Glomerular endothelial cell (primary cell): Measurements from ENCODE around the gene CPEB3. TPM values are rescaled to one million over a fixed set of nuclear protein-coding genes. Genes with fewer than 3 reads are reported as not detected.
A peak's percentile ranks its signal among the peaks of the same experiment; 100 is the strongest.

Experiments
- DNase-seq: peaks from one replicate; pipeline ENCODE4 v3.0.0-alpha.2; 2011; ENCODE audit warnings: low read depth, low spot score; ENCODE audit errors: extremely low read depth
- total RNA-seq: library from RNA; depleted of rRNA; stranded (reverse); fragments of >200 nt; gene quantifications from 2 replicates; pipeline ENCODE4 v1.2.3, GENCODE V29; 2015

Gene CPEB3
- total RNA-seq, 1 donor from 2014 or later = 1.6 TPM

DNA sequence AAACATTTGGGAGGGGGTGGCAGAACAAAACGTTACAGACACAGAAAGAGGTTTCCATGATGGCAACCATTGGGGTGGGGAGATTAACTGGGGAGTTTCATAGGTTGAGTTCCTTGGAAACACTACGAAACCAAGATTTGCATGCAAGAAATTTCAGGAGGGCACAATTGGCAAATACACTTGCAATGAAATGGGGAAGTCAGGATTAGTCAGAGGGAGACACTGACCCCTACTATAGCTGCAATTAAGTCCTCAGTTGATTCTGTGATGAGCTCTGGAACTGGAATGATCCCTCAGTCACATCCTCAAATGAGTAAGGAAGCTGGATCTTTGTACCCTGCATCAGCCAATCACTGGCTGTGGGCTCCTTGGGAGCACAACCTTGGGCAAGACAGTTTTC lies 22.1 kb downstream of the CPEB3 start:
- no peak for DNase-seq

DNA sequence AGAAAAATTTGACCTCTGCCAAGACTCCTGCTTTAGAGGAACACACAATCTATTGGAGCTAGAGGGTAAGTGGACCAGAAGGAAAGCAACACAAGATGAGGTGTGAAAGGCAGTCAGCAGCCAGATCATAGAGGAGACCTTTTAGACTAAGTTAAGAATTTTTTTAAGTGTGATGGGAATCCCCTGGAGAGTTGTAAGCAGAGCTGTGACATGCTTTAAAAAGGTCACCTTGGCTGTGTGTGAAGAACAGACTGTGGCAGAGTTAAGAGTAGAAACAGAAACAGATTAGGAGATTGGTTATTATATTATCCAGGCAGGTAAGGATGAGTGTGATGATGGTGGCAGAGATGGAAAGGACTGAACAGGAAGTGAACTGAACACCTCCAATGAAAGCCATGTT lies 23.5 kb downstream of the CPEB3 start:
- DNase-seq = no peak

DNA sequence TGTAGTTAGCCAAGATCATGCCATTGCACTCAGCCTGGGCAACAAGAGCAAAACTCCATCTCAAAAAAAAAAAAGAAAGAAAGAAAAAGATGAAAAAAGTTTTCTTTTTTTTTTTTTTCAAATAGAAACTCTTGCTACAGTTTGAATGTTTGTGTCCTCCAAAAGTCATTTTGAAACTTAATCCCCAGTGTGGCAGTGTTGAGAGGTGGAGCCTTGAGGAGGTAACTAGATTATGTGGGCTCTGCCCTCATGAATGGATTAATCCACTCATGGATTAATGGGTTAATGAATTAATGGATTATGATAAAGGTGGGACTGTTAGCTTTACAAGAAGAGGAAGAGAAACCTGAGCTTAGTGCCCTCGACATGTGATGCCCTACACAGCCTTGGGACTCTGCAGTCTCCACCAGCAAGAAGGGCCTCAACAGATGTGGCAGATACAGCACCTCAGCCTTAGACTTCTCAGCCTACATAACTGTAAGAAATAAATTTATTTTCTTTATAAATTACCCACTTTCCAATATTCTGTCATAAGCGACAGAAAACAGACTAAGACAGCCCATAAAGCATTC lies 25.1 kb downstream of the CPEB3 start:
- DNase-seq = no peak

DNA sequence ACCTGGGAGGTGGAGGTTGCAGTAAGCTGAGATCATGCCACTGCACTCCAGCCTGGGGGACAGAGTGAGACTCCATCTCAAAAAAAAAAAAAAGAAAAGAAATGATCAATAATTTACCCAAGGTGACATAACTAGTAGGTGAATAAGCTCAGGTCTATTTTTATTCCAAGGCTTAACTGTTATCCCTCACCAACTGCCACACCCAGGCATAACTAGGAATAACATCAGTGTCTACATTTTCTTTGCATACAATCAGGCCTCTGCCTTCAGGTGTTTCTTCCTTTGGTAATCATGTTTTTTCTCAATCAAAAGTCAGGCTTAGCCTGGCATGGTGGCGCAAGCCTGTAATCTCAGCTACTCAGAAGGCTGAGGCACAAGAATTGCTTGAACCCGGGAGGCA lies 26.6 kb downstream of the CPEB3 start:
- no peak for DNase-seq

DNA sequence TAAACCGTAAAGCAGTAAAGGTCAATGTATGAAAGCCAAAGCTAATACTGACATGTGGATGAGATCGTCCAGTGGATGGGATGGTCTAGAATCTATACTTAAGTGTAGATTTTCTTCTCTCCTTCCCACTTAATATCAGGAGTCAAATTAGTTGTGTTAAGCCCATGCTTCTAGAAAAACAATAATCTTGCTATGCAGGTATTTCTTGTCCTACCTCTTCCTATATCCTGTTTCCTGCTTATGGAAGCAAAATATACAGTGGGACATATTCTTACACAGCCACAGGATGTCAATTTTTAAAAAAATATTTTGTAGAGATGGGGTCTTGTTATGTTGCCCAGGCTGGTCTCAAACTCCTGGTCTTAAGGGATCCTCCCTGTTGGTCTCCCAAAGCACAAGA lies 27.5 kb downstream of the CPEB3 start:
- no peak for DNase-seq

DNA sequence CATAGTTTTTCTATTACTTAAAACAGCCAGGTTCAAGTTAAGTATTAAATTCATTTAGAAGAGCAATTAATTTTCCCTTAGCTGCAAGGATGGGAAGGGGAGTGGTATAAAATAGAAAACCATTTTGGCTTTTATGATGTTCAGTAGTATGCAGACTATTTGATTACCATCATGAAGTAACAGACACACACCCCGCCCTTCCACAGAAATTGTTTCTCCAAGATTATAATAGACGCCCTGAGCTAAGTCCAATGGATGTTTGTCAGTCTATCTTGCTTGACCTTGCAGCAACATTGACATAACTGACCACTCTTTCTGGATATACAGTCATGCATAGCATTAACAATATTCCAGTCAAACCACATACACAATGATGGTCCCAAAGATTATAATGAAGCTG lies 42.3 kb downstream of the CPEB3 start:
- no peak for DNase-seq

DNA sequence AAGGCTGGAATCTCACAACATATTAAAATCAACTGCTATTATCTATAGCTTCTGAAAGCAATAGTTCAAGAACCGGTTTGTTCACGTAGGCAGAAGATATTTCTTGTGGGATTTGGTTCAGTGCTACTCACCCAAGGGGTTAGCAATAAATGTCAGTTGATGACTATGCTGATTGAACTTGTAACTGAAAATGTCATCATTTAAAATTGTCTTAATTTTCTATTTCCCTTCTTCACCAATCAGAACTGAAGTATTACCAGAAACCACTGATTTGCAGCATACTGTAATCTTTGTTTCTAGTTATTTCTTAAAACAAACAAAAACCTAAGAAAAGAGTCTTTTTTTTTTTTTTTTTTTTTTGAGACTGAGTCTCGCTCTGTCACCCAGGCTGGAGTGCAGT lies 46.1 kb downstream of the CPEB3 start:
- no peak for DNase-seq

DNA sequence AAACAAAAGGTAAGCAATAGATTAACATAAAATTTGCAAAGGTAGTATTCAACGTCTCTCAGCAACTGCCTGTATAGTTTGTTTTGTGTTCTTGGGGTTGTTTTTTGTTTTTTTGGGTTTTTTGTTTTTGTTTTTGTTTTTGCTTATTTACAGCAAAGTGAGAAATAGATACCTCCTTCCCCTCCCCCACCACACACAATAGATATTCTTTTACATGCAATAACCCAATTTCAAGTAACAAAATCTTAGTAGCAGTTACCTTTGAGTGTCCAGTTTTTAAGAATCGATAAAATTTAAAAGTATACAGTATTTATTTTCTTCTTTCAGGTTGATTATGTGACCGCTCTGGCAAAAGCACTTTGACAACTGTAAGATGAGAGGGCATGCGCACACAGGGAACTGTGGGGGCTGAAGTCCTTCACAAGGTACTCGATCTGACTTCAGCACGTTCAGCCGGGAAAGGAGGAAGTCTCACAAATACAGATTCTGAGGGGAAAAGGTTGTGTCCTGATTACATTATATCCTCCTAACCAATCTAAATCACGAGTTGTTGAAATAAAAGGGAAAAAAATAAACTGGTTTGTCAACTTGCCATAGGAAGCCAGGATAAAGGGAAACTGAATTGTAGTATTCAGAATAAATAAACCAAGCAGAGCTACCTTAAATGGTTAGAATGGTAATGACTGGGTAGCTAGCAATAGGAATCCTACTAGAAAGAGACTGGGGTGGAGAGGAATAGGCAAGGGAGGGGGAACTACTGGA lies 47.8 kb downstream of the CPEB3 start:
- DNase-seq = peak; percentile 29

DNA sequence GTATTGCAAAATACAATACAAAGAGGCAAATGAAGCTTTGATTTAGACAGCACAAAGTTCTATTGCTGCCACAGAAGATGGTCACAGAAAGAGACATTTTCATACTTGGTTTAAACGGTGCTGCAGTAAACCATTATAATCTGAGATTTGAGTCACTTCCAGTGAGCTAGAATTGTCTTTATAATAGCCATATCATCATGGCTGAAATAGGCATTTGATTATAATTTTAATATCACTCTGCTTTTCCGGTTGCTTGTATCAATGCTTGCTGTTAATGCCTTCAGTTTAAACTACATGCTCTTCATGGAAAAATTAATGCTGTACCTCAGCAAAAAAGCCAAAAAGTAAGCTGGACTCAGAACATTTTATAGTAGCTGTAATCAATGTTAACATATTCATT lies 48.5 kb downstream of the CPEB3 start:
- DNase-seq = no peak

DNA sequence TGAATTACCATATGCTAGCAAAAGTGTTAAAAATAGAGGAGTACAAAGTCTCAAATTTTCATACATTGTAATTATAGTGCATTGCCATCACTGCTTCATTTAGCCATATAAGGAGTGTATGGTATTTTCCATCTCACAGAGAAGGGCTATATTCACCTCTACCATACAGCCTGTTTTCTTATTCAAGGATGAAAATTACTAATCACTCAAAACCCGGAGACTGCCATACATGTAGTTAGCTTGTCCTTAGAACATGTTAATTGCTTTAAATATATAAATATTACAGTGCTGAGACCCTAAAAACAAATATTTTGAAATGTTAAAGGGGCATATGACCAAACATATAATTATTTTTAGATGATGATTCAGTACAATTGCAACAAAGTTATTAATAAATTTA lies 49.4 kb downstream of the CPEB3 start:
- no peak for DNase-seq

DNA sequence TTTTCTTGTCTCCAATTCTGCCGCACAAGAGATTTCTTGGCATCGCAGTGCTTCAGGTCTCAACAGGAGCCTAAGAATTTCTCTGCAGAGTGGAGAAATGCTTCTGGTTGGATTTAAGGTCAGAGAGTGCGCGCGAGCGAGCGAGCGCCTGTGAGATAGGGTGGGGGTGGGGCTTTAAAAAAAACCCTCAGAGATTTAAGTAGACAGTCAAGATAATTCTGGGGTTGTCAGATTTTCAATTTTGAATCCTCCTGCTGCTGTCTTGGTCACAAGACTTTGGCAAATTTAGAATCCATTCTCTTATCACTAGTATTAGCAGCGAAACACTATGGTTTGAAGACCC lies 49.7 kb downstream of the CPEB3 start:
- DNase-seq = no peak

DNA sequence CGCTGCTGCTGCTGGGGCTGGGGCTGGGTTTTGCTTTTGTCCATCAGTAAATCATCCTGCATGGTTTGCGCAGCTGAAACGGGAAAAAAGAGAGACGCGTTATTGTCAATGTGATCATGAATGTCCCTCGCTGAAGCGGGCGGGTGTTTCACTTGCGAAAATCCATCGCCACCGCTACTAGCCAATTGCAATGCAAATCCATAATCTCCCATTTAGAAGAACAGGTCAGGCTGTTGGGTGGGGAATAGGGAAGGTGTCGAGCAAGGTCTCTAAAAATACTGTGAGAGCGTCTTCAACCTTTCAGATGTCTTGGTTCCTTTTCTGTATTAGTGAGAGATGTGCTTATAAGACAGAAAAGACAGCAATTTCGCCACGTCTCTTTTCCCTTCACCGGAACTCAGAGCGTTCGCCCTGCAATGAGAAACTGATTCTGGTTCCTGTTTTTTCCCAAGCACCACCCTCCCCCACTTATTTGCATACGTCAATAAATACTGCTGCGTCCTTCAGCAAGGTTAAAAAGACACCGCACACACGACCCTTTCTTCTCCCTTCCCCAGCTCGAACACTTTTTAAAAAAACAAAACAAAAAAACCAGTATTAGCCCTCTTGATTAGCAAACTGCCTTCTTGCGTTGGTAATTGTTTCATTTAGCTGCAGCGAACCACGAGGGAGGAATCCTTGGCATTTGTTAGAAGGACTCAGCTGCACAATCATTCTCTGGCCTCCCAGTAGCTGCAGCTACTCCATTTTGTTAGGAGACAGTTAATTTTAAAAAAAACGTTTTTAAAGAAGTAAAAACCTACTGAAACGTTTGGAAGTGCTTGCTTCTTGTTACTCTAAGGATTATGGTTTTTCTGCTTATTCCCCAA lies 50.4 kb downstream of the CPEB3 start:
- DNase-seq = peak; percentile 29

DNA sequence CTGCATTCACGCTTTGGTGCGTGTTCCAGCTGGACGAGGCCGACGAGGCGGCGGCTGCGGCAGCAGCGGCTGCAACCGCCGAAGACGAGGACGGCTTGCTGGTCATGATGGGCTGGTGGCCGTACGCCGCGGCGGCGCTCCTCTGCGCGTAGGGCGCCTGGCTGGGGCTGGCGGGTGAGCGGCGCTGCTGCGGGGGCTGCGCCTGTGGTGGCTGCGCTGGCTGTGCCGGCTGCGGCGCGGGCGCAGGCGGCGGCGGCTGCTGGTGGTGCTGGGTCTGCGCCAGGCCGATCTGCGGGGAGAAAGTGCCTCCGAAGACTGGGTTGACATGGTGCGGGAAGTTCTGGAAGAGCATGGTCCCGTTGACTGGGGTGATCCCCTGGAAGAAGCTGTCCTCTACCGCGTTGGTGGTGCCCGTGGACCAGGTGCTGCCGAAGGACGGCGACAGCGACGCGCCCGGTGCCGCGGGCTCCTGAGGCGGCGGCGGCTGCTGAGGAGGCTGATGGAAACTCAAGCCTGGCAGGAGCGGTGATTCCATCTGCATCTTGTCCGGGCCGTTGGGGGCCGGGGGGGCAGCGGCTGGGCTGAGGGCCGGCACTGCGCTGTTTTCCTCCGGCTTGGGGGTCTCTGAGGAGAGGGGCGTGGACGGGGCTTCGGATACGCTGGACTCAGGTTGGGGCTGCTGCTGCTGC lies 51.1 kb downstream of the CPEB3 start:
- DNase-seq = no peak

DNA sequence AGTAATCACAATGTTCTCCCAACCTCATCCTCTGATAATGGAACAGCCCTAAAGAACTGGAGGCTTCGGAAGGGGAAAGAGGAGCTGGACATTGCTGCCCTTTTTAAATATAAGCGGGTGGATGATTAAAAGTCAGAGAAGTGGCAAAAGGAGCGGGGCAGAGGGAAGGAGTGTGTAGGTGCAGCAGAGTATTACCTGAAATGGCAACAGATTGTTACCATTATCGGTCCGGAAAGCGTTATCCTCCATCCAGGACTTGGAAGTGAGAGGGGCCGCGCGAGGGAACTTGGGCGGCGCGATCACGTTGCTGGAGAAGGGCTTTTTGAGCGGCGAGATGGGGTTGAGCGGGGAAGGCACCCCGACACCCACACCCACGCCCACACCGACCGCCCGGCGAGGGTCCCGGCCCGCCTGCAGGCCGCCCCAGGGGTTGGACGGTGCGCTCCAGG lies 51.7 kb downstream of the CPEB3 start:
- no peak for DNase-seq

DNA sequence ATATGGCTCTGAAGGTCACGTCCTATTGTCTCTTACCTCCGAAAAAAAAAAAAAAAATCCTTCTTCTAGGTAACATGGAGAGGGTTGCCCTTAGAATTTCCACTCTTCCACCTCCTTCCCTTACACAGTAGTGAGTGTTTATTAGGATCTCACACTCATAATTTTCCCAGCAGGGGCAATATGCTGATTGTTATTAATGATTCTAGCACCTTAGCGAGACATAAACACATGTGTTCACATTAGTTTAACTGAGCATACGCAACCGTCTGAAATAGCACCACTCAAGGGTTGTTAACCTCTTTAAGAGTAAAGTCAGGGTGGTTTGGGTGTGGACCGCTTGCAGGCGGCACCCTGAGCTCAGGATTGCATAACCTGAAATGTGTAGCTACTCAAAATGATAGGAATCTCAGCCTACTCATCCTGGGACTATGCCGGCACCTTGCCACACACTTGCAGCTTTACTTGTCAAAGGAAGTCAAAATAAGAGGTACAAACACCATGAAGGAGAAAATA lies 52.2 kb downstream of the CPEB3 start:
- DNase-seq = no peak

DNA sequence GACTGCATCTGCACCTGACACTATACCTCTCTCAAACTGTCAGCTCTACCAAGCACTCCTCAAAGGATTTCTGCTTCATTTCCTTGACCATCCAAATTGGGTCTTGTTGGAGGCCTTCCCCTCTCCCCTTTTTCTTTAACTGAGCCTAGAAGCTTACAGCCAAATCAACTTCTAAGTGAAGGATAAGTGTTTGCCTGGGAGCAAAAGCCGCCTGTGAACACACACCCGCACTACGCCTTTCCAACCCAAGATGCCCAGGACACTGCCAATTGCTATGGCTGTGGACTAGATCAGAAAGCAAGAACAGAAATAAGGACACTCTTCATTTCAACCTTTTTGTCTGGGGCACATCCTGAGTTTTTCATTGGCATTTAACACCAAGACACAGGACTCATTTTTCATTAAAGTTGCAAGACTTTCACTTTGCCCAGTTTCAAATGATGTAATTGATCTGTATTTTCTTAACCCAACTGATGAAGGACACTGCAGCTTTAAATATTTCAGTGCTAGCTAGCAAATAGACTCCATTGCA lies 52.8 kb downstream of the CPEB3 start:
- no peak for DNase-seq

DNA sequence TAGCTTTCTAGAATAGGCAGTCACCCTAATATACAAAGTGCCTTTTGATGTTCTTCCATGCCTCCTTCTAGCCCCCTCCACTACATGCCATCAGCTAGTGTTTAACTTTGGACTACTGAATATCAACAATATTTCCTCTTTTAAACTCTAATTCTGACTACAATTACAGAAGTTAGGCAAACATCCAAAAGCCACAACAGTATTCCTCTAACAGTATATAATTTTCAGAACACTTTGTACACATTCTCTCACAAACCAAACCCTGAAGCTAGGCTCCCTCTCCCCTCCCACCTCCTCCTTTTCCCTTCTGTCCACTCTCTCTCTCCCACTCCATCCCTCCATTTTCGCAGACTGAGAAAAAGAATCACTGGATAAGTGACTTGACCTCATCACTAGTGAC lies 59.7 kb downstream of the CPEB3 start:
- DNase-seq = no peak

DNA sequence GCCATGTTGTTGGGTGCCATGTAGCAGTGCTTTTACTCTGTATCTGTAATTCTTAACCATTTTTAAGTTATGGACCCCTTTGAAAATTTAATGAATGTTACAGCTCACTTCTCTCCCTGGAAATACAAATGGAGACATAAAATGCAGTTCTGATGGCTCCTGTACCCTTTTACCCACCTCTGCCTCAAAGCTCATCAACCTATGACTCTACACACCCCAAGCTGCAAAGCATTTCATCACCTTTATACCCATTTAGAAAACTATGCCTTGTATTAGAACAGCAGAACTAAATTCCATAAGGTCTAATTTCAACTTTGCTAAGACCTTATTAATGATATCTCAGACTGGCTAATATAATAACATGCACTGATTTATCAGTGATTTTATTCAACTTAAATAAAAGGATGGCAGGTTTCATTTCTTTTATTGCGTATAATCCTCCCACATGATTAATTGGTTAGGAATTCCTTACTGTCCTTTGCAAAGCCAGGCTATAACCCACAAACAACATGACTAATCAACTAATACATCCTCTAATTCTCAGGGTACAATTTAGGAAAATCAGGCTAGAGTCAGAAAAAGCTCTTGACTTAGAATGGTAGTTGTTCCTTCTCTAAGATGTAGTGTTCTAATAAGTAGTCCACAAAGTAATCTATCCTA lies 68.1 kb downstream of the CPEB3 start:
- DNase-seq = no peak

DNA sequence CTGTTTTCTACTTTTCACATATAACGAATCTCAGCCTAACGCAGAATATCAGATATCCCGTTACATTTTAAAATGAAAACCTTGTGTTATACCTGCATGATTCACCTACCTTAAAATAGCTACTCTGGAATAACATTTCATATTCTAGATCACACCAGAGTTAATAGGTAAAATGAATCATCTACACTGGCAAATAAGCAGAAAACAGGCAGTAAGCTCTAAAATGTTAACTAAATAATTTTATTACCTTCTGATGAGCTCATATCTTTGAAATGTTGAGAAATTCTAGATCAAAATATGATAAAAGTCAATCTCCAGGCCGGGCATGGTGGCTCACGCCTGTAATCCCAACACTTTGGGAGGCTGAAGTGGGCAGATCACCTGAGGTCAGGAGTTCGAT lies 71.3 kb downstream of the CPEB3 start:
- no peak for DNase-seq

DNA sequence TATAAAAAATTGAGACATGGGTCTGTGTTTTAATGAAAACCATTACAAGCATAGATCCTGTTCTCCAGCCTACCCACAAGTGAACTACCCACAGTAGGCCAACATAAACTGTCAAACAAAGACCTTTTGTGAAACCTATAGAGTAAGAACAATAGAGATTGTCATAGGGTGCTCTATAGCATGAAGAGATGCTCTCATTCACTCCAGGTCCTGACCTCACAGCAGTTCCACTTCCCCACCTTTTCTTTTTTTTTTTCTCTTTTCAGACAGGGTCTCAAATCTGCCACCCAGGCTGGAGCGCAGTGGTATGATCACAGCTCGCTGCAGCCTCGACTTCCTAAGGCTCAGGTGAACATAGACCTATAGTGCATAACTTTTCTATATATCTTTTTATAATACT lies 72.3 kb downstream of the CPEB3 start:
- DNase-seq = no peak
